HEK293T (cell line): ENCODE measurements around the gene IL4.
"Not testable (repeated sequence)": the region's sequence is repeated elsewhere in the genome, so short reads cannot be mapped to it uniquely, and the experiment has no call there.

Experiments
- CTCF ChIA-PET: fragments of 350-600 bp; formaldehyde crosslinking; extraction: SDS; loops from one replicate; lab custom pipeline; 2021; ENCODE audit warnings: antibody characterized with exemption, inconsistent platforms; lab: Yijun Ruan, JAX
- POLR2A ChIA-PET: fragments of 350-600 bp; formaldehyde crosslinking; extraction: SDS; loops from one replicate; lab custom pipeline; 2020; ENCODE audit warnings: antibody characterized with exemption, inconsistent platforms; lab: Yijun Ruan, JAX
- DNase-seq: peaks from one replicate; pipeline ENCODE4 v3.0.0; 2012; ENCODE audit warnings: mixed read lengths; ENCODE audit errors: extremely low spot score
- ARNT ChIP-seq: fragments of 450-650 bp; IDR thresholded peaks from 2 replicates; pipeline ENCODE4 v1.6.1; 2017; ENCODE audit warnings: mild to moderate bottlenecking
- BHLHE40 ChIP-seq: fragments of 450-650 bp; IDR thresholded peaks from 2 replicates; pipeline ENCODE4 v1.6.1; 2016; ENCODE audit warnings: mild to moderate bottlenecking, moderate library complexity, borderline replicate concordance
- CTBP1 ChIP-seq: fragments of 450-650 bp; IDR thresholded peaks from 2 replicates; pipeline ENCODE4 v1.6.1; 2016; ENCODE audit warnings: borderline replicate concordance
- ELF4 ChIP-seq: fragments of 450-650 bp; IDR thresholded peaks from 2 replicates; pipeline ENCODE4 v1.6.1; 2017; ENCODE audit warnings: antibody characterized with exemption
- FOXA1 ChIP-seq: fragments of 450-650 bp; IDR thresholded peaks from 2 replicates; pipeline ENCODE4 v1.6.1; 2016; ENCODE audit warnings: mild to moderate bottlenecking
- FOXK2 ChIP-seq: fragments of 450-650 bp; IDR thresholded peaks from 2 replicates; pipeline ENCODE4 v1.6.1; 2016; ENCODE audit warnings: mild to moderate bottlenecking
- FOXM1 ChIP-seq: fragments of 450-650 bp; IDR thresholded peaks from 2 replicates; pipeline ENCODE4 v1.6.1; 2017; ENCODE audit warnings: mild to moderate bottlenecking, borderline replicate concordance
- HDGF ChIP-seq: fragments of 450-650 bp; IDR thresholded peaks from 2 replicates; pipeline ENCODE4 v1.6.1; 2017; ENCODE audit warnings: antibody characterized with exemption, borderline replicate concordance
- L3MBTL2 ChIP-seq: fragments of 450-650 bp; conservative IDR thresholded peaks from 2 replicates; pipeline ENCODE4 v1.6.1; 2016; ENCODE audit warnings: mild to moderate bottlenecking
- LEF1 ChIP-seq: fragments of 450-650 bp; IDR thresholded peaks from 2 replicates; pipeline ENCODE4 v1.6.1; 2017; ENCODE audit warnings: mild to moderate bottlenecking, borderline replicate concordance
- NFRKB ChIP-seq: fragments of 450-650 bp; IDR thresholded peaks from 2 replicates; pipeline ENCODE4 v1.6.1; 2016; ENCODE audit warnings: mild to moderate bottlenecking, moderate library complexity
- SP1 ChIP-seq: fragments of 450-650 bp; IDR thresholded peaks from 2 replicates; pipeline ENCODE4 v1.6.1; 2017
- SUZ12 ChIP-seq: fragments of 450-650 bp; IDR thresholded peaks from 2 replicates; pipeline ENCODE4 v1.6.1; 2016; ENCODE audit warnings: mild to moderate bottlenecking
- TARDBP ChIP-seq: fragments of 450-650 bp; IDR thresholded peaks from 2 replicates; pipeline ENCODE4 v1.6.1; 2016
- ZNF384 ChIP-seq: fragments of 450-650 bp; IDR thresholded peaks from 2 replicates; pipeline ENCODE4 v1.6.1; 2016
- TF ChIP-seq, protein P1 (sequence below): fragments of 450-650 bp; IDR thresholded peaks from 2 replicates; pipeline ENCODE4 v1.6.1; 2016

Gene IL4

DNA sequence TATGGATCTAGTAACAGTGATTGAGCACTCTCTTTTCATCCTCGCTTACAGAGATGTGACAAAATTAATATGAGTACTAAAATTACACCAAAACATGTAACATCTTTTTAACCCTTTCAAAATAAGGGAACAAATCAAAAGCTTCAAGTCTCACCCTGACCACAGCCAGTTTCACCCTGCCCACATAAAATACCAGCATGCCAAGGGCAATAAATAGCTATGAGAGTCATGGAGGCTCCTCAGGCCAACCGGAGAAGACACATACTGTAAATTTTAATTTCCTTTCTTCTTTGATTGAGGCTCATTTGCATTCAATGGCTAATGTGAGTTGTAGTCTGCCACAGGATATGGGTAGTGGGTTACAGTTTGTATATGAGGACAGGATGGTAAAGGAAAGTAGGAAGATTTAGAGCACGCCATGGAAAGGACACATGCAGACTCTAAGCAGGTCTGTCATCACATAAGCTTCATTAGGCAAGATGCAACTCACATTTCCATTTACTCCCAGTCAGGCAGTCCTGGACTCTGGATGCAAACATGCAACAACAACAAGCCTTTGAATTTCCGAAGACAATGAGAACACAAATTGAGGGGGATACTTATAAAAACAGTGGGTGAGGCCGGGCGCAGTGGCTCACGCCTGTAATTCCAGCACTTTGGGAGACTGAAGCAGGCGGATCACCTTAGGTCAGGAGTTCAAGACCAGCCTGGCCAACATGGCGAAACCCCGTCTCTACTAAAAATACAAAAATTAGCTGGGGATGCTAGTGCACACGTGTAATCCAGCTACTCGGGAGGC lies 11.3 kb downstream of the IL4 start:
- ChIA-PET CTCF (no interaction called here), POLR2A (no interaction called here)
- TF ChIP-seq TARDBP, result no peak
- no peak for TF ChIP-seq FOXA1
- TF ChIP-seq ELF4, result no peak
- TF ChIP-seq SUZ12, result no peak
- no peak for TF ChIP-seq HDGF
- no peak for TF ChIP-seq ARNT
- no peak for TF ChIP-seq BHLHE40
- TF ChIP-seq FOXM1, result no peak
- TF ChIP-seq FOXK2, result no peak
- TF ChIP-seq, protein P1, sequence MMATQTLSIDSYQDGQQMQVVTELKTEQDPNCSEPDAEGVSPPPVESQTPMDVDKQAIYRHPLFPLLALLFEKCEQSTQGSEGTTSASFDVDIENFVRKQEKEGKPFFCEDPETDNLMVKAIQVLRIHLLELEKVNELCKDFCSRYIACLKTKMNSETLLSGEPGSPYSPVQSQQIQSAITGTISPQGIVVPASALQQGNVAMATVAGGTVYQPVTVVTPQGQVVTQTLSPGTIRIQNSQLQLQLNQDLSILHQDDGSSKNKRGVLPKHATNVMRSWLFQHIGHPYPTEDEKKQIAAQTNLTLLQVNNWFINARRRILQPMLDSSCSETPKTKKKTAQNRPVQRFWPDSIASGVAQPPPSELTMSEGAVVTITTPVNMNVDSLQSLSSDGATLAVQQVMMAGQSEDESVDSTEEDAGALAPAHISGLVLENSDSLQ, result no peak
- no peak for TF ChIP-seq CTBP1
- TF ChIP-seq NFRKB, result no peak
- no peak for TF ChIP-seq LEF1
- no peak for TF ChIP-seq ZNF384
- TF ChIP-seq SP1, result no peak
- TF ChIP-seq L3MBTL2, result no peak
- DNase-seq, result no peak

DNA sequence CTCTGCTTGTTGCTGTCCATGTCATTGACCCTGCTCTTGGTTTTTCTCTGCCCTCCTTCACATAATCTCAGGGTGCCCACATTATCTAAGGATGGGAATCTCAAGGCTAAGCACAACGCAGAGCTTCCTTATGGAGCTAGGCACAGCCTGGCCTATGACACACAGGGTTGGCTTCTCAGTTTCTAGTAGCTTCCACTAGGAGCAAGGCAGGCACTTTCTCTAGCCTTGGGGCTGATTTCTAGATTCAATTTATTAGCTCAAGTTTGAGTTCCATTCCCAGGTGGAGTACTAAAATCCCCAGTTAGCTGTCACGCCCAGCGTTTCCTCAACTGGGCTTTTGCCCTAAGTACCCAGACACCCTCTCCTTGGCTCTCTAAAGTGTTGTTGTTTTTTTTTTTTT lies 12.4 kb downstream of the IL4 start:
- ChIA-PET CTCF (no interaction called here), POLR2A (no interaction called here)
- no peak for DNase-seq
- TF ChIP-seq HDGF, result no peak
- TF ChIP-seq ZNF384, result 0 out of 2 replicates have a peak, but pooled peaks have one; percentile 11

DNA sequence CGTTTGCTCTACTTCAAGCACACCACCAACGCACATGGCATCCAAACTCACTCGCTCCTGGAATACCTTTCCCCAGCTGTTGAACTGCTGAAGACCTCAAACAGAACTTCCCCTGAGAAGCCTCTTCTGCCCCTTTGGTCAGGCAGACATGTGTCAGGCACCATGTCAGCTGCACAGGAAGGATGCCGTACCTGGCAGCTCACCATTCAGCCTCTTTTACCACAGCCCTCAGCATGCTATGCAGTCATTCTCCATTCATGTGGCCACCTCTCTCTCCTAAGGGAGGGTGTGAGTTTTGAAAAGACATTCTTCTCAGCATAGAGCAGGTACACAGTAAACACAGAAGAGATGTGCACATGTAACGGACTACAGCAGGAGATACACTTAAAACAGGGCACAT lies 14.2 kb downstream of the IL4 start:
- TF ChIP-seq L3MBTL2, result no peak
- POLR2A ChIA-PET, result no interaction called here
- no peak for DNase-seq
- CTCF ChIA-PET, result interaction anchor here (1.1 kb wide), 1 partner anchor 11 kb away, joined by 3 read pairs; no protein-coding TSS in a partner anchor

DNA sequence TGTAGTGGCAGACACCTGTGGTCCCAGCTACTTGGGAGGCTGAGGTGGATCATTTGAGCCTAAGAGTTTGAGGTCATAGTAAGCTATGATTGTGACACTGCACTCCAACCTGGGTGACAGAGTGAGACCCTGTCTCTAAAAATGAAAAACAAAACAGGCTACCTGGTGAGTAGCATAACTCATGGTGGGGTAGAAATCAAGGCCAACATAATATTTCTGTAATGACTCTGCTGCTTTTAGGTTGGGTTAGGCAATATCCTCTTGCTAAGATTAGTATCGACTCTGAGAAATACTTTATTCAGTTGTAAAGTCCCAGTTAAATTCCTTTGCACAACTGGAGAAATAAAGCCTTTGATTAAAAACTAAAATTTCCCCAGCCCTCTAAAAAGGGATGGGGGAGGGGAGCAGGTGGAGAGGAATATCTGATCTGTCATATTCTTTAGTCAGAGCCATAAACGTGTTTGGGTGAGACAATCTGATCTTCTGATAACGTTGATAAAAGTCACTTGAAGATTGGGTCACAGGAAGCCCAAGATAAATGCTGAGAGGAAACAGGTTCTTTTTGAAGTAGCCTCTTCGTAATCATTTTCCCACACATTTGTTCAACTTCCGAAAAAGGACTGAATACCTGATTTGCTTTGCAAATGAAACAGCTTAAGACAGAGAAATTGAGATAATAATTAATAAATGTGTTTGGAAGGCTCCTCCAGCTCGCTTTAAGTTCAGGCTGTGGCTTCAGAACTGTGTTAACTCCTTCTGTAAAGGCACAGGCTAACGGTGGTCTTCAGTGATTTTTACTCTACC lies 14.9 kb downstream of the IL4 start:
- no peak for DNase-seq
- ChIA-PET CTCF (interaction anchor here (1.1 kb wide), 1 partner anchor 11 kb away, joined by 3 read pairs; no protein-coding TSS in a partner anchor), POLR2A (no interaction called here)
- TF ChIP-seq L3MBTL2 (no peak), TARDBP (no peak), BHLHE40 (no peak), FOXK2 (no peak), FOXA1 (no peak), ZNF384 (no peak), SP1 (no peak), NFRKB (no peak), LEF1 (no peak)
- TF ChIP-seq, protein P1, result no peak

DNA sequence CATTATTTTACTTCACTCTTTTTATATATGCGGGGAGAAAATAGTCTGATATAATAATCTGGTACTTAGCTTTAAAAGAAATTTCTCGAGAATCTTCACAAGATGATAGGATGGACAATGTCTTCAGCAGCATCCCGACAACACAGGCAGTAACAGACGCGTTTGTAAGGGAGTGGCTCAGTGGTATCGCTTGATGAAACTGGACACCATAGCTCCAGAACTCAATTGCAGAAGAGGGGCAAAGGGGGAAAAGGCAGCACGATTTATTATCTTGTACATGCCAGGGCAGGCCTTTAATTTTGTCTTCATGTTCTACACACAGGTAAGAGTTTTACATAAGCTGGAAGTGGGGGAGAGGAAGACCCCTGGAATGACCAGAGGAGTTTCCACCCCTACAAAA lies 15.7 kb downstream of the IL4 start:
- POLR2A ChIA-PET, result no interaction called here
- no peak for DNase-seq
- TF ChIP-seq, protein P1, result 0 out of 2 replicates have a peak, but pooled peaks have one; percentile 23
- no peak for TF ChIP-seq FOXM1
- no peak for TF ChIP-seq HDGF
- no peak for TF ChIP-seq BHLHE40
- CTCF ChIA-PET, result interaction anchor here (1.2 kb wide), 1 partner anchor 131 kb away, joined by 3 read pairs; no protein-coding TSS in a partner anchor

DNA sequence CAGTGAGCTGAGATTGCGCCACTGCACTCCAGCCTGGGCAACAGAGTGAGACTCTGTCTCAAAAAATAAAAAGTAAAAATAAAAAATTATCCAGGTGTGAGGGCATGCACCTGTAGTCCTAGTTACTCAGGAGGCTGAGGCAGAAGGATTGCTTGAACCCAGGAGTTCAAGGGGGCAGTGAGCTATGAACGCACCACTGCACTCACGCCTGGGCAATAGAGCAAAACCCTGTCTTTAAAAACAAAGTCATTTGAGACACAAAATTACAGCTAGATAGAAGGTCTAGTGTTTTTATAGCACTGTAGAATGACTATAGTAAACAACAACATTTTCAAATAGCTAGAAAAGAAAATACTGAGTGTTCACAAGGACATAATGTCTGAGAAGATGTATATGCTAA lies 16.4 kb downstream of the IL4 start:
- ChIA-PET CTCF (interaction anchor here (1.2 kb wide), 1 partner anchor 130 kb away, joined by 3 read pairs; no protein-coding TSS in a partner anchor), POLR2A (no interaction called here)
- TF ChIP-seq, protein P1, result no peak
- DNase-seq, result no peak

DNA sequence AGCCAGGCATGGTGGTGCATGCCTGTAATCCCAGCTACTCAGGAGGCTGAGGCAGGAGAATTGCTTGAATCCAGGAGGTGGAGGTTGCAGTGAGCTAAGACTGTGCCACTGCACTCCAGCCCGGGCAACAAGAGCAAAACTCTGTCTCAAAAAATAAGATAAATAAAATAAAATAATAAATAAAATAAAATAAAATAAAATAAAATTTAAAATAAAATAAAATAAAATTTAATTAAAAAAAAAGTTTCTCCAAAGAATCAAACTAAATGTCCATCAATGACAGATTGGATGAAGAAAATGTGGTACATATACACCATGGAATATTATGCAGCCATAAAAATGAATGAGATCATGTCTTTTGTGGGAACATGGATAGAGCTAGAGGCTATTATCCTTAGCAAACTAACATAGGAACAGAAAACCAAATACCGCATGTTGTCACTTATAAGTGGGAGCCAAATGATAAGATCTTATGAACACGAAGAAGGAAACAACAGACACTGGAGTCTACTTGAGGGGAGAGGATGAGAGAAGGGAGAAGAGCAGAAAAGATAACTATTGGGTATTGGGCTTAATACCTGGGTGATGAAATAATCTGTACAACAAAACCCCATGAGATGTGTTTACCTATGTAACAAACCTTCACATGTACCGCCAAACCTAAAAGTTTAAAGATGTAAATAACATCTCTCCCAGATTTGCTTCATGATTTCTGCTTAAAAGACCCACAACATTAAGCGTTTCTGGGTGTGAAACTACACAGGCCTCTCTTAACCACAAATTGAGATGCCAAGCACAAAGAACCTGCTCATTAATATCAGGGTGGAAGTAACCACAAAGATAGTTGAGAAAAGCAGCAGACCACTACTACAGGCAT lies 18.2 kb downstream of the IL4 start:
- POLR2A ChIA-PET, CTCF ChIA-PET: not testable (repeated sequence)

More for the DNA sequence above, 18.2 kb downstream of the IL4 start:
- not testable (repeated sequence) for DNase-seq
